Myocyte (in vitro differentiated cells): ENCODE data around the gene FCER2. TPM values are rescaled to one million over a fixed set of nuclear protein-coding genes. Genes with fewer than 3 reads are reported as not detected.

Experiments
- DNase-seq: peaks from one replicate; pipeline ENCODE4 v3.0.0-alpha.2; 2012; ENCODE audit warnings: low read depth
- total RNA-seq: library from RNA; depleted of rRNA; stranded (reverse); fragments of >200 nt; gene quantifications from 2 replicates; pipeline ENCODE4 v1.2.3, GENCODE V29; 2014

FCER2 gene
- total RNA-seq, 1 donor from 2014 or later, result not detected

GRCh38 chr19:7734220-7735203, 32.6 kb upstream of the FCER2 start:
- DNase-seq, result no peak

- no peak for DNase-seq
Measured at GRCh38 chr19:7733376-7733775, 31.4 kb upstream of the FCER2 start.

- DNase-seq, result no peak
Measured at GRCh38 chr19:7732045-7732444, 30.1 kb upstream of the FCER2 start, which contains the start of gene CLEC4G. Gene CLEC4G (minus strand): TSS chr19:7732110. CDS start chr19:7732102, 8 bp downstream.

- no peak for DNase-seq
Measured at GRCh38 chr19:7731615-7732014, 29.7 kb upstream of the FCER2 start.

- no peak for DNase-seq
Measured at GRCh38 chr19:7731218-7731595, 29.3 kb upstream of the FCER2 start.

GRCh38 chr19:7730286-7731217, 28.6 kb upstream of the FCER2 start:
- no peak for DNase-seq

- no peak for DNase-seq
Measured at GRCh38 chr19:7729831-7730285, 27.9 kb upstream of the FCER2 start.

GRCh38 chr19:7729211-7729610, 27.3 kb upstream of the FCER2 start:
- DNase-seq, result no peak

- no peak for DNase-seq
Measured at GRCh38 chr19:7725791-7726190, 23.9 kb upstream of the FCER2 start.

- no peak for DNase-seq
Measured at GRCh38 chr19:7722231-7722651, 20.3 kb upstream of the FCER2 start.

- no peak for DNase-seq
Measured at GRCh38 chr19:7720351-7720750, 18.4 kb upstream of the FCER2 start.

GRCh38 chr19:7718668-7719067, 16.7 kb upstream of the FCER2 start:
- DNase-seq, result no peak

GRCh38 chr19:7716762-7717161, 14.8 kb upstream of the FCER2 start:
- DNase-seq, result no peak

- no peak for DNase-seq
Measured at GRCh38 chr19:7715671-7716070, 13.7 kb upstream of the FCER2 start.

GRCh38 chr19:7710616-7711015, 8.7 kb upstream of the FCER2 start:
- no peak for DNase-seq

GRCh38 chr19:7709932-7710460, 8.1 kb upstream of the FCER2 start:
- no peak for DNase-seq

GRCh38 chr19:7706955-7707456, 5.1 kb upstream of the FCER2 start:
- DNase-seq, result no peak

GRCh38 chr19:7706188-7706954, 4.4 kb upstream of the FCER2 start:
- DNase-seq, result no peak

GRCh38 chr19:7705387-7706187, 3.7 kb upstream of the FCER2 start:
- DNase-seq, result no peak
